Umbilical cord (tissue), 2 donors: ENCODE measurements around the gene FBXW5. TPM values are rescaled to one million over a fixed set of nuclear protein-coding genes. Genes with fewer than 3 reads are reported as not detected.

ENCODE experiments used
- DNase-seq: peaks from one replicate; pipeline ENCODE4 v3.0.0-alpha.2; 2015; ENCODE audit warnings: low spot score
- total RNA-seq: library from RNA; depleted of rRNA; stranded (reverse); fragments of >200 nt; gene quantifications from one replicate; pipeline ENCODE4 v1.2.3, GENCODE V29; 2014; ENCODE audit warnings: low replicate concordance; ENCODE audit not compliant: insufficient read depth

FBXW5 gene
- total RNA-seq, 1 donor from 2014 or later = 75.8 TPM

DNA sequence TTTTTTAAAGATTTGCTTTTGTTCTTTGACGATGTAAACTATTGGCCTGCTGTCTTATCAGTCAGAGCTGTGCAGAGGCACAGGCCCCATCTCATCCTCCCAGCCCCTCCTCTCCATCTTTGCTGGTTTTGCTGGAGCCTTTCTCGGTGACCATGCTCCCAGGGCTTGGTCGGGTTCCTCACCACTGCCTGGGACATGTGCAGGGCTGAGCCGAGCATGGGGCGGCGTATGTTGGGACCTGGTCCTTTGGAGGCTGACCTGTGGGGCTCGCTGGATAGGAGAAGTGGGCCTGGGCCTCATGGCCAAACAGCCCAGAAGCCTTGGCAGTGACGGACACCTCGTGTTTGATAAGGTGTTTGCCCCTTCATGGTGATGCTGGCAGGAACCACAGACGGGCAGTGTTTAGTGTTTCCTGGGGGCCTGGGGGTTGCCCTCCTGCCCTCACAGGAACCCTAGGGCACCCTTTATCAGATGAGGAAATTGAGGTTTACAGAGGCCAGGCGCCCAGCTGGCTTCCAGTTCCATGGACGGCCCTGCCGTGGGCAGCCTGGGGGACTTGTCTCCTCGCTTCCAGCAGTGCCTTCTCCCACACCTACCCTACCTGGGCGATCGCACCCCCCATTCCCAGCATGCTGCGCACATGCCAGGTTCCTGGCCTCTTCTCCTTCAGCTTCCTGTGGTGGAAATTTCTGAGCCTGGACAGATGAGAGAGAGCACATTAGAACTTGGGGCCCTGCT, 30.7 kb downstream of the FBXW5 start:
- no peak for DNase-seq

DNA sequence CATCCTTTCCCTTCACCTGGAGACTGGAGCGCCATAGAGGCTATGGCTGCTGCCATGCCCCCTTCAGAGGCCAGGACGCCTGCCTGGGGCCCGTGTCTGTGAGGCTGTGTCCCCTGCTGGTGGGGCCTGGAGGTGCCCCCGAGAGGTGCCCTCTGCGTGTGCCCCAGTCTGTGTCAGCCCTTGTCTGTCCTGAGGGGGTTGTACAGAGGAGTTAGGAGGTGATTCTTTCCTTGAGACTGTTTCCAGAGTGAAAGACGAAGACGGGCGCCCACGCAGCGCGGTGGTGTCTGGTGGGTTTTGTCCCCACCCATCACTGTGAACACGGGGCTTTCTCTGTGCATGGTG, 33.7 kb downstream of the FBXW5 start:
- DNase-seq = no peak

DNA sequence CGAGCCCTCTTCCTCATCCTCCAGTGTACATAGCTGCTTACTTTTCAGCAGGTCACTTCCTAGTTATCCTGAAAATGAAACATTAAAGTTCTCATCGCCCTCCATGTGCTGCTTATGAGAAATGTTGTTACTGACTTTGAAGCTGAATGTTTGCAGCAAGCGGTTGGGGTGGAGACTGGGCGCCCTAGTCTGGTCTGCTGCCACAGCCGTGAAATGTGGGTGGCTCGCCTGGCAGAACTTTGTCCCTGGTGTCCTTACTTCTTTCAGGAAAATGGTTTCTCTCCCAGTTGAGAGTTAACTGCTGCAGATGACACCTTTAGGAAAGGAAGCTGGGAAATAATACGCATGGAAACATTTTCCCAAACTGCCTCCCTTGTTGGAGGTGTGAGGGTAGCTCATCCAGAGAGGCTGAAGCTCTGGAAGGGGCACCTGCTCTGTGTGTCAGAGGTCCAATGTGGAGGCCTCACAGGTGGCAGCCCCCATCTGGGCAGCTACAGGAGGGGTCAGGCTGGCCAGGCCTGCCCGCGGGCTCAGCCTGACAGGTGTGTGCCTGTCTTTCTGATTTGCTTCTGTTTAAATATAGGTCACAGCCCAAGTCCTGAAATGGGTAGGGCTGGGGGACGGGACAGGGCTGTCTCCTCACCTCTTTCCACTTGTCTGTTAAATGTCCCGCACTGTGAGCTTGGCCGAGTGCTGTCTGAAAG, 34.2 kb downstream of the FBXW5 start:
- no peak for DNase-seq

DNA sequence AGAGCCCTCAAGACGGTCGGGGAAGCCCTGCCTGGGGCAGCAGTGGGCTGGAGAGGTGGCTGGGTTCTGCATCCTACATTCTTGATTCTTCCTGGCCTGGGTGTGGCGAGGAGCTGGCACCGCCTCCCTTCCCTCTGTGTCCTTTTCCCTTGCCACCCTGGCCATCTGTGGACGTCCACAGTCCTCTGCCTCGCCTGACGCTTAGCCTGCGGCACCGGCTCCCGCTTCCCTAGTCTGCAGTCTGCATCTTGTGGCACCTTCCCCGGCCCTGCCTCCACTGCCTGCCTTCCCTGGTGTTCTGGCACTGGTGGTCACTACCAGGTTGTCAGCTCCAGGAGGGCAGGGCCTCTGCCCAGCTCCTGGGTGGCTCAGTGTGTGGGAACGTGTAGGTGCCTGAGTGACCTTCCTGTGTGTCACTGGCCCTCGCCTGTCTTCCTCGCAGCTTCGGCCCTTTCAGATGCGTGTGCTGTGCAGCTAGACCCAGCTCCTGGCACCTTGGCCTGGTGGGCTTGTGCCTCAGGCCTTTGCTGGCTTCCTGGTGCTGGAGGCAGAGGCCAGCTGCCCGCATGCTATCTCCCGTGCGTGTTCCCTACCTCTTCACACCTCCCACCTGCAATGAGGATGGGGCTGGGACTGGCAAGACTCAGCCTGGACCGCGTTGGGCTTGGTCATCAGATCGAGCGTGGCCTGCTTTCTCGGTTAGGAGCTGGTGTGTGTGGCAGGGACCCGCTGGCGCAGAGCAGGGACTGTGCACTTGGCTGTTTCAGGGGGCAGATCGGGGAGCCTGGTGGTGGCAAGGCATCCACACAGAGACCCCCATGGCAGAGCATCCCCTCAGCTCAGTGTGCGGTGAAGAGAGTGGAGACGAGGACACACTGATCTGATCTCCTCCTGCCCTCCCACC, 37.3 kb downstream of the FBXW5 start:
- DNase-seq = no peak

DNA sequence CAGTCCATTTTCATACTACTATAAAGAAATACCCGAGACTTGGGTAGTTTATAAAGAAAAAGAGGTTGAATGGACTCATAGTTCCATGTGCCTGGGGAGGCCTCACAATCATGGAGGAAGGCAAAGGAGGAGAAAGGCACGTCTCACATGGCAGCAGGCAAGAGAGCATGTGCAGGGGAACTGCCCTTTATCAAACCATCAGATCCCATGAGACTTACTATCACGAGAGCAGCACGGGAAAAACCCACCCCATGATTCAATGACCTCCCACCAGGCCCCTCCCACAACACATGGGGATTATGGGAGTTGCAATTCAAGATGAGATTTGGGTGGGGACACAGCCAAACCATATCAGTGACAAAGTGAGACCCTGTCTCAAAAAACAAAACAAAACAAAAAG, 38.3 kb downstream of the FBXW5 start:
- no peak for DNase-seq

DNA sequence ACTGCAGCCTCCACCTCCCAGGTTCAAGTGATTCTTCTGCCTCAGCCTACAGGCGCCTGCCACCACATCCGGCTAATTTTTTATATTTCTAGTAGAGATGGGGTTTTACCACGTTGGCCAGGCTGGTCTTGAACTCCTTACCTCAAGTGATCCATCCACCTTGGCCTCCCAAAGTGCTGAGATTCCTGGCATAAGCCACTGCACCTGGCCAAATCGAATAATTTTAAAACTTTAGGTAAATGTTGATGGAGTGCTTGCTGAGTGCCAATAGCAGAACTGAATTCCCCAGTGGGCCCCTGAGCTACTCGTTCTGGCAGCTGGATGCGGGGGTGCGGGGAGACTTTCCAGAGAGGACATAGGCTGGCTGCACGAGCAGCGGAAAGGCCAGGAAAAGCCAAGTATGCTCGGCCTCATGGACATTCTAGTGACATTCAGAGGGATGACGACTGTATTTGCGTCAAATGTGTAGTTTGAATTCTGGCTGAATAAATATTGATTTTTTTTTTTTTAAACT, 41.4 kb downstream of the FBXW5 start:
- no peak for DNase-seq

DNA sequence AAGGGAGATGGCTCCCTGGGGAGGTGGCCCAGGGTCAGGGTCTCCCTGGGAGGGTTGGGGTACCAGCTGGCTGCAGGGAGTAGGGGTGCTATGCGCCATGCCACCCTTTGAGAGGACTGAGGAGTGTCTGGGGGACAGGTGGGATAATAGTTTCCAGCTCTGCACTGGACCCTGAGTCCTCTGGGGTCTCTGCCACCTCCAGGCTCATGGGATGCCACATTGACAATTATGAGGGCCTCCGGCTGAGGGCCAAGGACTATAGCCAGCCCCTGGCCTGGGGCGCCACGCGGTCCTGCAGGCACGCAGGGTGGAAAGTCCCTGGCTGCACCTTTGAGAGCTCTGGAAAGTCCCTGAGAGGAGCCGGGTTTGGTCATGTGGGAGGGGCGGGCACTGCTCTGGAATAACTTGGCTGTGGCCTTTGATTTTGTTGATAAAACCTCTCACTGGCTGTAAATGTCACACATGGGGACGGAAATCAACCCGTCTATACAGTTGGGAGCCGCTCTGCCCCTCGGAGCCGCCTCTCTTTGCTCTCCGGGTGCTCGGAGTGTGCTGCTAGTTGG, 42.2 kb downstream of the FBXW5 start:
- no peak for DNase-seq

DNA sequence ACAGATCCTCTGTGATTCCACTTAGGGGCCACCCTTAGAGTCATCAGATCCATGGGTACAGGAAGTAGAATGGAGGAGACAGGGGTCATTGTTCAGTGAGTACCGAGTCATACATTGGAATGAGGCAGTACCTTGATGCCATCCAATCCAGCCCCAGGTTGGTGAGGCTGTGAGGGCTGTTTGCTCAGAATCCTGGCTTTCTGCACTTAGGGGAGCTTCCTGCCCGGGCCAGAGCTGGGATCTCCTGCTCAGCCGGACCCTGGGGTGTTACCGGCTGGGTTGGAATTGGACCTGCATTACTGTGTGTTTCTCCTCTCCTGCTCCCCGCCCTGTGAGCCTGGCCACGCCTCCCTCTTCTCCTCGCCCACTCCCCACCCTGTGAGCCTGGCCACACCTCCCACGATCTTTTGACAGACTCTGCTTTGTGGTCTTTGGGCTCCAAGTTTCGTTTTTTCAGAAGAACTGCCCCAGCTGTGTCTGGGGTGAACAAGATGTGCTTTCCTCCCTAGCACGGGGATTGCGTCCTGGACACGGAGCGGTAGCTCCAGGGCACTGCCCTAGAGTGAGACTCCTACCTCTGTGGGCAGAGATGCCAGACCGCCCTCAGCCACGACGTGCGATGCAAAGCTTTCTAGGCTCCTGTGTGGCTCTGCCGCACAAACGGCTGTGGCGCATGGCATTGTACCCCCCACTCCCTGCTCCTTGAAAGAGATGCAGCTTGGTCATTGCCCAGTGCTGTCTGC, 42.9 kb downstream of the FBXW5 start:
- DNase-seq = no peak

DNA sequence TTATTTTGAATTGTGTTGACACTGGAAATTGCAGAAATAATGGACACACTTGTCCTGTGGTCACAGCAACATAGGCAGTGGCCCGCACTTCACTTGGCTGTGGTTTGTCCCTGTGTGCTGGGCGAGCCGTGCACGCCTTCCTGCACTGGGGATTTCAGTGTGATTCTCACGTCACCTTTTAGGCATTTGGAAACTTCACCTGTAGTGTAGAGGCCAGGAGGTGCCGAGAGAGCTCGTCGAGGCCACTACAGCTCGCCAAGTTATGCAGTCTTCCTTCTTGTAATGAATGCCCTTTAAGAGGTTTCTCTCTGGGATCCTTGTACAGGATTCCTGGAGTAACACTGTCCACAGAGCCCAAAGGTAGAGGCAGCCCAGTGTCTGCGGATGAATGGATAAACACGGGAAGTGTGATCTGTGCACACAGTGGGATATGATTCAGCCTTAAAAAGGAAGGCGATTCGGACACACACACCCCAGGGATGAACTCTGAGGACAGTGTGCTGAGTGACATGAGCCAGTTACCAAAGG, 43.5 kb downstream of the FBXW5 start:
- no peak for DNase-seq

DNA sequence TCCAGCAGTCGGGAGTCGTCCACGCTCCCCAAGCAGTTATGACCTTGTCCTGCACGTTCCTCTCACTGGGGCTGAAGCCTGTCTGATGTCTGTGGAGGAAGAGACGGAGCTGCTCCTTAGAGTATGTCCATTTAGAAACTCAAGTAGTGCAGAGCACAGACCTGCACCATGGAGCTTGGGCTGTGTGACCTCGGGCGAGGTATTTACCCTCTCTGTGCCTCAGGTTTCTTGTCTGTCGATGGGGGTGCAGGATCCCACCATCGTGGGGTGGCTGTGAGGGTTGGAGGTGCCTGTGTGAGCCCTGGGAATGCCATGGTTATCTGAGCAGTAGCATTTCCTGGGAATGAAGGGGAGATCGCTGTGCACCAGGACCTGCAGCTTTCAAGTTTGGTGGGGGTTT, 44.0 kb downstream of the FBXW5 start:
- DNase-seq = no peak

DNA sequence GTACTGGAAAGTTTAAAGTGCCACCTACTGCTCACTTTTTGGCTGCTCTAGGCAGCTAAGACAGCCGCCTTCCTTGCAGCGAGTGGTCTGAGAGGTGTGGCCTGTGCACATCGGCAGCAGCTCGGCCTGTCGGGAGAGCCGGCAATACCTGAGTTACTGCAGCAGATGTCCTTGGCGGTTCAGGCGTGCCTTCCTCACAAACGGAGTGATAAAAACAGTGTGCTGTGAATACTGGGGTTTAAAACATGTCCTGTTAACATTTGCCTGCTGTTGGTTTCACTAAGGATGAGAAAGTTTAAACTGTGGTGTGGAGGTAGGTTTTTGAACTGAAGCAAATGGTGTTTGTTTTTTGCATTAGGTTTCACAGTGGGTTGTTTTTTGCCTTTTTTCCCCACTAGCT, 45.3 kb downstream of the FBXW5 start:
- peak; percentile 9 for DNase-seq

DNA sequence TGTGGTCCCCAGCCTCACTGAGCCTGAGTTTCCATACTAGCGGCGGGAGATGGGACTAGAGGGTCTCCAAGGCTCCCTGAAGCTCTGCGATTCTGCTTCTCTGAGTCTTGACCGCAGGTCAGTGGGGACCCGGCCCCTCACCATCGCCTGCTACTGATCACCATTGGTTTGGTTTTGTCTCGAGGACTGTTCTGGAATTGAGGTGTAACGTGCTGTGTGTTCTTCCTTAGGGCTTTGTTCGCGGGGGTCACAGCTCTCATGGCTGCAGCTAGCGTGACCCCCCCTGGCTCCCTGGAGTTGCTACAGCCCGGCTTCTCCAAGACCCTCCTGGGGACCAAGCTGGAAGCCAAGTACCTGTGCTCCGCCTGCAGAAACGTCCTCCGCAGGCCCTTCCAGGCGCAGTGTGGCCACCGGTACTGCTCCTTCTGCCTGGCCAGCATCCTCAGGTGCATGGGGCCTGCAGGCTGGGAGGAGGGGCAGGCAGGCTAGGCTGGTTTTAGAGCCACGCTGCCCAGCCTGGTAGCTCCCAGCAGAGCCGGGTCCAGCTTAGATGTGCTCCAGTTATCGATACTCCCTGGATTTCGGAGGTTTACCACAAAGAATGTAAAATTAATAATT, 45.9 kb downstream of the FBXW5 start:
- DNase-seq = no peak

DNA sequence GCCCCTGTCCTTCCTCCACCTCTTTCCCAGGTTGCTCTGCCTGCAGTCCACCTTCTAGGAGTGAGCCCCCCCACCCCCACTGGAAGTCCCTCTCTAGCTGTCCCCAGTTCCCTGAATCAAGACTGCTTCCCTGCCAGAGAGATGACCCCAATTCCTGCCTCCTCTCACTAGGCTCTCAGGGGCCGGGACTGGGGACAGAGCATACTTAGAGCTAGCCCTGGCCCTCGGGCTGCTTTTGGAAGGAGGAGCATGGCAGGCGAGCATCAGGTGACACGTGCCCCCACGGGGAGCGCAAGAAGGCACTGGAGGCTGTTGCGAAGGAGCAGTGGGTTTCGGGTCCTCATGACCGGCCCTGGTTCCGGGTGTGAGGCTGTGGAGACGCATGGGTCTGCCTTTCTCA, 48.5 kb downstream of the FBXW5 start:
- no peak for DNase-seq

DNA sequence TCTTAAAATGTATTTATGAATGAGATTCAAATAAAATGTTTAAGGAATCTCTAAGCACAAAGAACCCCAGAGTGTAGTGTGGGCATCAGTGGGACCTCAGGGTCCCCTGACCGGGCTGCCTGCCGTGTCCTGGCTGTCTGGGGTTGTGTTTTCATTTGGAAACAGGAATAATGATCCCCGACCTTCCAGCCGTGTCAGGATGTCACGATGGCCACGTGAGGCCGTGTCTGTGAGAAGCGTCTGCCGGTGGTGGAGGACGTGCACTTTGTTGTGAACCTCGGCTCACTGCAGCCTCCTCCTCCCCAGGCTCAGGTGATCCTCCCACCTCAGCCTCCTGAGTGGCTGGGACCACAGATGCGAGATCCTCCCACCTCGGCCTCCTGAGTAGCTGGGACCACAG, 53.9 kb downstream of the FBXW5 start:
- no peak for DNase-seq

Other genes starting within 250 kb of the FBXW5 start
- 3.1 TPM for gene DIPK1B, start 232.2 kb downstream of the FBXW5 start, total RNA-seq
- 2.2 TPM for gene LCN10, start 201.8 kb downstream of the FBXW5 start, total RNA-seq
- not detected for gene LCN6, start 196.2 kb downstream of the FBXW5 start, total RNA-seq
- 0.48 TPM for gene LCN8, start 186.5 kb downstream of the FBXW5 start, total RNA-seq
- gene LCN15, start 180.2 kb downstream of the FBXW5 start, total RNA-seq = 2.2 TPM
- gene TMEM141, start 153.4 kb downstream of the FBXW5 start, total RNA-seq = 90.5 TPM
- gene CCDC183, start 148.4 kb downstream of the FBXW5 start, total RNA-seq = not detected
- 40.2 TPM for gene RABL6, start 136.8 kb downstream of the FBXW5 start, total RNA-seq
- gene AJM1, start 102.3 kb downstream of the FBXW5 start, total RNA-seq = 1.4 TPM
- gene PHPT1, start 95.3 kb downstream of the FBXW5 start, total RNA-seq = 49.1 TPM
- gene MAMDC4, start 92.4 kb downstream of the FBXW5 start, total RNA-seq = 4.6 TPM
- 217 TPM for gene EDF1, start 78.4 kb downstream of the FBXW5 start, total RNA-seq
- 5.1 TPM for gene TRAF2, start 58.2 kb downstream of the FBXW5 start, total RNA-seq
- gene C8G, start 505 bp upstream of the FBXW5 start, total RNA-seq = not detected
- not detected for gene LCN12, start 7.5 kb upstream of the FBXW5 start, total RNA-seq
- gene PTGDS, start 32.8 kb upstream of the FBXW5 start, total RNA-seq = 49.6 TPM
- 0.72 TPM for gene LCNL1, start 38.3 kb upstream of the FBXW5 start, total RNA-seq
- gene PAXX, start 47.7 kb upstream of the FBXW5 start, total RNA-seq = 10.6 TPM
- gene CLIC3, start 51.8 kb upstream of the FBXW5 start, total RNA-seq = 24.3 TPM
- 20.2 TPM for gene ABCA2, start 83.5 kb upstream of the FBXW5 start, total RNA-seq
- 0.96 TPM for gene FUT7, start 87.3 kb upstream of the FBXW5 start, total RNA-seq
- 6.5 TPM for gene NPDC1, start 101.4 kb upstream of the FBXW5 start, total RNA-seq
- not detected for gene ENTPD2, start 109.3 kb upstream of the FBXW5 start, total RNA-seq
- gene SAPCD2, start 125.8 kb upstream of the FBXW5 start, total RNA-seq = 2.6 TPM
- gene UAP1L1, start 132.8 kb upstream of the FBXW5 start, total RNA-seq = 8.2 TPM
- gene MAN1B1, start 142.2 kb upstream of the FBXW5 start, total RNA-seq = 41.4 TPM
- 67.9 TPM for gene DPP7, start 170.0 kb upstream of the FBXW5 start, total RNA-seq
- 5.1 TPM for gene GRIN1, start 194.4 kb upstream of the FBXW5 start, total RNA-seq
- gene LRRC26, start 225.3 kb upstream of the FBXW5 start, total RNA-seq = not detected
- not detected for gene TMEM210, start 227.3 kb upstream of the FBXW5 start, total RNA-seq
- 18.3 TPM for gene ANAPC2, start 243.8 kb upstream of the FBXW5 start, total RNA-seq
- 30.8 TPM for gene SSNA1, start 243.9 kb upstream of the FBXW5 start, total RNA-seq